ENCODE measurements around the gene GSG1L.
A peak's percentile ranks its signal among the peaks of the same experiment; 100 is the strongest.
"Not testable (repeated sequence)": the region's sequence is repeated elsewhere in the genome, so short reads cannot be mapped to it uniquely, and the experiment has no call there.

The GSG1L gene

DNA sequence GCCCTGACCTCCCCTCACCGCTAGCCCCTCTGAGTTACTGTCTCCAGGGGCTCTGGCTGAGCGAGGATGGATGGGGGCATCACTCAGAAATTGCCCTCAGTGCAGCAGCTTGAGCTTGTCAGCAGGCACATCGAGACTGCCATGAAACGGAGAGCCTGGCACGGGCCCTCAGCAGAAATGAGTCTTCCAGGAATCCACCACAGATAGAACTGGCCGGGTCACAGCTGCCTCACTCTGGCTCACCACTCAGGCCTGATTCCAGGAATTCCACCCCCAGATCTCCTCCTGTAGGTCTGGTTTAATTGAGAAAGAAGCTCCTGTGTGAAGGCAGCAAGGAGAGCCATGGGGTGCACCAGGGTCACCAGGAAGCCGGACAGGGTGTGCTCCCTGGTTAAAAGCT is 85.5 kb downstream of the GSG1L start:
- DNase-seq, result no peak

DNA sequence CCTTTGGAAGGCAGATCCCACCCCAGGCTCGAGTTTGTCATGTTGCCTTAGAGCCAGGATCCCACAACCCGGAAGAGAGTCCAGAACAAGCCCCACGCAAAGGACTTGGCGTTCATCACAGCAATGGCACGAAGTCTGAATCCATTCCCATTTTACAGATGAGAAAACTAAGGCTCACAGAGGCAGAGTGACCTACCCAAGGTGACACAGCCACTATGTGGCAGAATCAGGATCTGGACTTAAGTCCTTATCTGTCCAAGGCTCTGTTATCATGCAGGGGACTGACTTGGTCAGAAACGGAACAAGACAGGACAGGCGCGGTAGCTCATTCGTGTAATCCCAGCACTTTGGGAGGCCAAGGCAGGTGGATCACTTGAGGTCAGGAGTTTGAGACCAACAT is 86.5 kb downstream of the GSG1L start:
- DNase-seq, result no peak

- no peak for DNase-seq
These were observed 88.5 kb downstream of the GSG1L start for GRCh38 chr16:27974896-27975540.

DNA sequence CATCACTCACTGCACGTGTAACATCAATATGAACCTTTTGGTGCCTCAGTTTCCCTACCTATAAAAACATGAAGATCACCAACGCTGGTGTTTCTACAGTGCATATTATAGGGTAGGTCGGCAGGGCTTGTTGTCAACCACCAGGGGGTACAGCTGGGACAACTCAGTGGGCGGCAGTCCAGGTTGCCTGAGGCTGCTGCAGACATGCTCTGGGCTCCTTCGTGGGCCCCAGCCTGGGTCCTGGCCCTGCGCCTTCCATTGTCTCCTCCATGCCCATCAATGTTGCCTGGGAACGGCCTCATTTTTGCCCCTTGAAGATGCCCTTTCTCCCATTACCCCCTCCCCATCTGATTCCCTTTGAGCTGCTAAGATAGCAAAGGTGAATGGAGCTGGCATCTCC is 89.8 kb downstream of the GSG1L start:
- no peak for DNase-seq

DNA sequence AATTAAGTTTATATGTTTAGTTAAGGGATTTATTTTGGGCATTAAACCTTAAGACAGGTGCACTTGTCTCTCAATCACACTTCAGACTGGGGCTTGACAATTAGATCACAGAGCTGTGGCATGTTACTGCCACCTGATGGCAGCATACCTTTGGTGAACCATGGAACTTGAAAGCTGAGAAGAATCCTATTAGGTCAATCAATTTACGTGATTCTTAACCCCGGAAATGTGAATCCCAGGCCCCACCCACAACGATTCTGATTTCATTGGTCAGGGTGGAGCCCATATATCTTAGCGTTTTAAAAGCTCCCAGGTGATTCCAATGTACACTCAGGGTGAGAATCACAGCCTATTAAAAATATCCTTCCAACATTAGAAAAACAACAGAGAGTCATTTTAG is 91.0 kb downstream of the GSG1L start:
- DNase-seq, result peak; percentile 64

DNA sequence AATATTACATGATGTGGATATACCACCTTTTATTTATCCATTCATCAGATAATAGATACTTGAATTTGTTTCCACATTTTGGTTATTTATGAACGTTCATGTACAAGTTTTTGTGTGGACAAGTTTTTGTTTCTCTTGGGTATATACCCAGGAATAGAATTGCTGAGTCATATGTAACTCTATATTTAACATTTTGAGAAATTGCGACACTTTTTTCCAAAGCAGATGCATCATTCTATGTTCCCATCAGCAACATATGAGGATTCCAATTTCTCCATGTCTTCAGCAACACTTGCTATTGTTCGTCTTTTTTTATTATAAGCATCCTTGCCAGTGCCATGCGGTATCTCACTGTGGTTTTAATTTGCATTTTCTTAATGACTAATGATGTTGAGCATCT is 93.9 kb downstream of the GSG1L start:
- no peak for DNase-seq

DNA sequence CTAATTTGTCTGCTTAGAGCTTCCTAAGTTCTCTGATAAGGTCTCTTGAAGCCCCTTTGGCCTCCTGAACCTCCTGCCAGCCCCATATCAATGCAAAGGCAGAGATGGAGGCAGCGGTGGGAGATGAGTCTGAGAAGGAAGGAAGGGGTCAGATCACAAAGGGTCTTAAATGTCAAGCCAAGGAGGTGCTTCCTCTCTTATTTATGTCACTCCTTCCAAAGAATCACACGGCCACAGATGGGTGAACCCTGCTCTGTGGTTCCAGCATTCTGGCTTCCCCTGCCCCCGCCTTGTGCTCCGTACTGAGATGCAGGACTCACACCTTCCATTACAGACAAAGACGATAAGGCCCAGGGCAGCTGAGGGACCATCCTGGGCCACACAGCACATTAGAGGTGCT is 96.3 kb downstream of the GSG1L start:
- DNase-seq, result no peak

DNA sequence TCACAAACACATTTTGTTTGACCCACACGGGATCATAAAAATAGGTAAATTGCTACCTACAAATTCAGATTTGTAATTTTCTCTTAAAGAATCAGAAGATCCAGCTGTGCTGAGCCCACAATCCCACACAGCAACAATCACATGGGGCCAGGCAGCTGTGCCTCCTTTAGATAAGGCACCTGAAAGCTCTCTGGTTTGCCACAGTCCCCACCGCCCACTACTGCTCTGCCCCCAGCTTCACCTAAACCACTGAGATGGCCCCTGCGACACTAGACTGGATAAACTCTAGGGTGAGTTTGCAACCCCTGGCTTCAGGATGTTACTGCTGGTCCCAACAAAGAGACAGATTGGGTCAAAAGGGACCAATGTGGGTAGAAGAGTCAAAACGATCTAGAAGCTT is 96.8 kb downstream of the GSG1L start:
- DNase-seq, result no peak

- DNase-seq, result no peak
These were observed 97.7 kb downstream of the GSG1L start for GRCh38 chr16:27965801-27966200.

DNA sequence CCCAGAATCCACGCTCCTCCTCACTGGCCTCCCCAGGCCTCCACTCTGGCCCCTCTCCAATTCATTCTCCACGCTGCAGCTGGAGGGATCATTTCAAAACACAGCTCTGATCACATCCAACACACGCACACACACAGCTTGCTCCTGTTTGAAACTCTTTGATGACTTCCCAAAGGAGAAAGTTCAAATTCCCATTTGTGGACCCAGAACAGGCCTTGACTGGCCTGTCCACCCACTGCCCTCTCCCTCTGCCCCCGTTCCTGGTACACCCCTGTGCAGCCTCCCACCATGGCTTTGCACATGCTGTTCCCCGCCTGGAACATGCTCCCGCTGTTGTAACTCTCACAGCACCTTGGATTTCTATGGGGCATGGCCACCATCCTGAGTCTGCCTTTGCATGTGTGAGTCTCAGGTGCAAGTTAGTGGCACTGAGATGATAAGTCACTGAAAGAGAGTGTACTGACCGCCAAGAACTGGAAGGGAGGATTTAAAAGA is 100.0 kb downstream of the GSG1L start:
- no peak for DNase-seq

DNA sequence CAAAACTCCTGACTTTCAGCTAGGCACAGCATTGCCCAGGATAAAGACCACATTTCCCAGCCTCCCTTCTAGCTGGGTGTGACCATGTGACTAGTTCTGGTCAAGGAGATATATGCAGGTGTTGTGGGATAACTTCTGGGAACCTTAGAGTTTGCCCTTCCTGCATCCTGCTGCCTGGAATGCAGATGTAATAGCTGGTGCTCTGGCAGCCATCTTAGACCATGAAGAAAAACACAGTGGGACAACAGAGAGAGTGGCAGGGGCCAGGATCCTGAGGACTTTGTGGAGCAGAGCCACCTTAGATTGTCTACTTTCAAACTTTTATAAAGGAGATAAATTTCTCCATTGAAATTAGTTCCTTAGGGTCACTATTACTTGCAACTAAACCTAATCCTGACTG is 101.3 kb downstream of the GSG1L start:
- no peak for DNase-seq

GRCh38 chr16:27961296-27961620 is 102.3 kb downstream of the GSG1L start:
- DNase-seq, result no peak

DNA sequence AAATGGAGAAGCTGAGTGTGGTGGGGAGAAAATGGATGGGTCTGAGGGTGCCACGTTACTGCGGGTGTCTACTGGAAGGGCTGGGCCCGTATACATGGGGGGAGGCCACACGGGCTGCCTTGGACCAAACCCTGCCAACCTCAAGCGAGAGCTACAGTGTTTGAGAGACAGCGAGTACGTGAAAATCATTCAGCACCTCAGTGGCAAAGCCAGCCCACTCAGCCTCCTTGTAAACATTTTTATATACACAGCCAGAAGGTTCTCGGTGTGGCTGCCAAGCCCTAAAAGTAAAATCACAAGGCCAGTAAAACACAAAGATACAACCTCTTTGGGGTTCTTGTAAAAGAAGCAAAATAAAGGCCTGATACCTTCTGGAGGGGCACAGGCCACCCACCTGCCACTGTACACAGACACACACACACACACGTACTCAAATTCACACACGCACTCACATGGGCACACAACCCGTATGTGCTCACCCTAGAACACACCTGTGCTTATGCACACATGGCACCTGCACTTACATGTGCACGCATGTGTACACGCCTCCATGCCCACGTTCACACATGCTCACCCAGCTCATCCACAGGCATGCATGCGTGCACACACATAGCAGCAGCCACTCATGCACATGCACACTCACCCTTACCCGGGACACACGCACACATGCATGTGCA is 102.8 kb downstream of the GSG1L start:
- DNase-seq, result no peak

DNA sequence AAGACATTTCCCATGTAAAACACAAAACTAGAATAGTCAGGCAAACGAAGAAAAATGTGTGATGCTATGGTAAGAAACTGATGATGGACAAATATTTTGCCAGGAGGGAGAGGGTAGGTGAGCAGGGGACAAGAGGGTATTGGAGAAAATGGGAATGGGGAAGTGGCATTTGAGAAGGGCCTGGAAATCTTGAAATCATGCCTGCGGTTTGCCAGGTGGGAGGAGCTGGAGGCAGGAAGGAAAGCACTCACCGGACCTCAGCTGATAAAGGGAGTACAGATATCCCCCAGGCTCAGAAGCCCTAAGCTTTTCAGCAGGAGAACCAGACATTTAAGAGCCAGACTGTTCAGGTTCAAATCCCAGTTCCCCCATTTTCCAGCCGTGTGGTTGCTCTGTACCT is 103.6 kb downstream of the GSG1L start:
- DNase-seq, result no peak

DNA sequence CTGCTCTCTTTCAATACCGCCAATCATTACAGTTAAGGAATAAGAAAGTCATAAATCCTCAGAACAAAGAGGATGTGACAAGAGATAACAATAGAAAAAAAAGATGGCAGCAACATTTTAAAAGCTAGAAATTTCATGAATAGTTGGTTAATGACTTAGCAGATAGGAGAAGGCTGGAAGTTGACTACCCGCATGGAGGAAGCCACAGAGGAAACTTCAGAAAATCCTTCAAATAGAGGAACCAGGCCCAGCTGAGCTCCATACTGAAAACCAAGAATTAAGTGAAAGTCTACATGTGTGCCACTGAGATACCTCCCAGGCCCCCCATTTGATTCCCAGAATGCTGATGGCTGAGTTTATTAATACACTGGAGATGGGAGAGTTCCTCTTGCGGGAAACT is 109.3 kb downstream of the GSG1L start:
- DNase-seq, result no peak

DNA sequence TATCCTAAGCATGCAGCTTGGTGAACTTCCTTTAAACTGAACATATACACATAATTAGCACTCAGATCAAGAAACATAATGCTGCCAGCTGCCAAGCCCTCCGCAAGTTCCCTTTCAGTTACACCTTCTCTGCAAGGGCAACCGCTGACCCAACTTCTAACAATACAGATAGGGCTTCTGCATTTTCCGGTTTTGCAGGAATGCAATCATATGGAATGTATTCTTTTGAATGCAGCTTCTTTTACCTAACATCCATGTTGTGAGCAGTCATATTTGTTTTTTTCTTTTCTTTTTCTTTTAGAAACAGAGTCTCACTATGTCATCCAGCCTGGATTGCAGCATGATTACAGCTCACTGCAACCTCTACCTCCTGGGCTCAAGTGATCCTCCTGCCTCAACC is 110.7 kb downstream of the GSG1L start:
- DNase-seq, result no peak

DNA sequence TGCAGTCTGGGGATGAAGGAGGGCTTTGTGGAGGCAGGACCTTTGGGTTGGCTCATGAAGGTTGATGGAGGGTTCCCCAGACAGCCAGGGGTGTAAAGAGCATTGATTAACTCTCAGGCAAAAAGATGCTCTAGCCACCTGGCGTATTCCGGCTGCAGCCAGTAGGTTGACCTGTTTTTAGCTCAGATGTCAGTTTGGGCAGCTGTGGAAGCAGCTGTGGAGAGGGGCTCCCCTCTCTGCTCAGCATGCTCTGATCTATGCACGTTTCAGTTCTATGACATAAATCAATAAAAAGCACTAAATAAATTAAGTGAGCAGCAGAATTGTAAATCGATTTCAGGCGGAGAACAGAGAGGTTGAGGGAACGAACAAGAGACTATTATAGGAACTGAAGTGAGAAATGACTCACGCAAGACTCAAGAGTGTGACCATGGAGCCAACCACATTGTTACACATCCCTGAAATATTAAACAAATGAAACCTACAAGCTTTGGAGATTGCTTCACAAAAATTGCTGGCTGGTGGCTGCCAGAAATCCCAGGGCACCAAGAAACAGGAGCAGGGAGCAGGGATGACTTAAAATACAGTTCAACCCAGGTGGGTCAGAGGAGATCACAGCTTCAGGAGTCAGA is 111.9 kb downstream of the GSG1L start:
- no peak for DNase-seq

GRCh38 chr16:27950206-27950887 is 113.2 kb downstream of the GSG1L start:
- DNase-seq, result no peak

- DNase-seq, result no peak
These were observed 115.8 kb downstream of the GSG1L start for GRCh38 chr16:27947696-27948095.

GRCh38 chr16:27945233-27945973 is 118.1 kb downstream of the GSG1L start:
- DNase-seq, result no peak

- DNase-seq, result no peak
These were observed 119.7 kb downstream of the GSG1L start for GRCh38 chr16:27943766-27944165.

- not testable (repeated sequence) for DNase-seq
These were observed 121.4 kb downstream of the GSG1L start for GRCh38 chr16:27942071-27942470.

GRCh38 chr16:27935076-27935475 is 128.4 kb downstream of the GSG1L start:
- DNase-seq, result no peak

All from activated CD4-positive, alpha-beta T cell treated with anti-CD3 and anti-CD28 coated beads, Interleukin-10, Interleukin-2, amounts not matched to agents 100 ng/mL and 50 ng/mL, durations not matched to agents 16 hours and 8 hours (primary cell).